ENCODE data around the gene SHFL.

DNA sequence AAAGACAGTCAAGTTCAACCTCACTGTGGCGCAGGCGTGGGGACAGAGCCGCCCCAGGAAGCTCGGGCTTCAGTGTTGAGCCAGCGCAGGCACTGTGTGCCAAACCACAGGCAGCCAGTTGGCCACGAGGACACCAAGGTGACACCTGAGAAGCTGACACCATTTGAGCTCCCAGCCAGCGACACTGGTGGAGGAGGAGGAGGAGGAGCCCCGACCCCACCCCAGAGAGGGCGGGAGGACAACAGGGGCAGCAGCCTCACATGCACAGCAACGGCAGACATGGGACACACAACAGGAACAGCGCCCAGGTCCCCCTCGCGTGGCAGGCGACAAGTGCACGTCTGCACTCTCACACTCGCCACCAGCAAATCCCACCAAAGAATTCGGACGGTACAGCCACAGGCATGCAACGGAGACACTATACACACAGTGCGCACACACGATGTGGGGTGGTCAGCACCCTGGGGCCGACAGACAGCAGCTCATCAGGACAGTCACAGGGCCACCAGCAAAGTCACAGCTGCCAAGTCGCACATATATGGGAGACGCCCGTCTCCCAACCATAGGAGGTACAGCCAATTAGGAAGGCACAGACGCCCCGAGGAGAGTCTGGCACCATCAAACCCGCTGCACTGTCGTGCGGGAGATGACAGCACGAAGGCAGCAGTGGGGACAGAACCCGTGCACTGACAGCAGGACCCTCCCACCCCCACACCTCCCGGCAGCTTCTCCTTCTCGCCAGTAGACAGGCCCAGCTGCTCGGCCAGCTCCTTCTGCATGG, 30.2 kb downstream of the SHFL start:
- no peak for TF ChIP-seq EP300 (IDR thresholded peaks at IDR 0.05)
- no peak for TF ChIP-seq CTCF (IDR thresholded peaks at IDR 0.05)
- TF ChIP-seq POLR2AphosphoS5 (IDR thresholded peaks at IDR 0.05), result no peak
- TF ChIP-seq POLR2A (IDR thresholded peaks at IDR 0.05), result no peak

Measured in gastroesophageal sphincter (tissue), 3 donors.